Activated B cell treated with CpG ODN at 0.5 μM for 24 hours (primary cell): Measurements from ENCODE around the gene DCTPP1. TPM values are rescaled to one million over a fixed set of nuclear protein-coding genes. Genes with fewer than 3 reads are reported as not detected.
A peak's percentile ranks its signal among the peaks of the same experiment; 100 is the strongest.

ENCODE experiments used
- ATAC-seq: fragments of 200-7000 bp; cut with Tn5 transposase; one replicate; pipeline ENCODE4 v1.10.0; 2021; ENCODE audit warnings: low read depth, mild to moderate bottlenecking, moderate library complexity
- CTCF ChIA-PET: fragments of 350-600 bp; sonication (Branson Sonifier 250); formaldehyde crosslinking; loops from one replicate; lab custom pipeline; 2021; ENCODE audit warnings: antibody characterized with exemption; lab: Charles Lee
- POLR2A ChIA-PET: fragments of 350-600 bp; sonication (Branson Sonifier 250); formaldehyde crosslinking; loops from one replicate; lab custom pipeline; 2021; ENCODE audit warnings: antibody characterized with exemption; lab: Charles Lee
- DNase-seq: peaks from one replicate; pipeline ENCODE4 v3.0.0; 2022
- H3K27ac Mint-ChIP-seq: one replicate; pipeline ENCODE4 v1.8.0; 2020; ENCODE audit warnings: mixed read lengths
- H3K27me3 Mint-ChIP-seq: one replicate; pipeline ENCODE4 v1.8.0; 2021; ENCODE audit warnings: mixed read lengths
- H3K36me3 Mint-ChIP-seq: one replicate; pipeline ENCODE4 v1.8.0; 2021; ENCODE audit warnings: low read depth, mixed read lengths
- H3K4me1 Mint-ChIP-seq: one replicate; pipeline ENCODE4 v1.8.0; 2021; ENCODE audit warnings: mixed read lengths
- H3K4me3 Mint-ChIP-seq: one replicate; pipeline ENCODE4 v1.8.0; 2020; ENCODE audit warnings: mild to moderate bottlenecking, mixed read lengths
- H3K9me3 Mint-ChIP-seq: one replicate; pipeline ENCODE4 v1.8.0; 2020; ENCODE audit warnings: mixed read lengths
- CTCF ChIP-seq: fragments of 200-600 bp; IDR thresholded peaks from one replicate; pipeline ENCODE4 v1.8.0; 2022; ENCODE audit warnings: antibody characterized with exemption, mild to moderate bottlenecking
- intact Hi-C: fragments of 100-400 bp; cut with micrococcal nuclease; formaldehyde crosslinking; loops from one replicate; pipeline ENCODE4 v1.15.1; 2024
- total RNA-seq: library from RNA; stranded (reverse); gene quantifications from 2 replicates; pipeline ENCODE4 v1.2.3, GENCODE V29; 2022

Gene DCTPP1
- total RNA-seq, 1 donor from 2014 or later, result 66.7 TPM

- peaks cover 29% of the 10 kb centered on the region for H3K4me1 Mint-ChIP-seq
- POLR2A ChIA-PET, result interaction anchor here (0.6 to 3.7 kb wide), 33 partner anchors 10 to 343 kb away, joined by 3 to 37 read pairs (median 5); partner anchors contain the start of genes ALDOA, CD2BP2, CORO1A and DCTPP1
- H3K4me3 Mint-ChIP-seq, result peak overlapping the region; percentile 89
- H3K27me3 Mint-ChIP-seq, result no peaks in the 10 kb centered on the region
- TF ChIP-seq CTCF, result no peak
- peak overlapping the region; percentile 56 for H3K27ac Mint-ChIP-seq
- no peaks in the 10 kb centered on the region for H3K9me3 Mint-ChIP-seq
- CTCF ChIA-PET, result interaction anchor here (1.3 to 2.9 kb wide), 9 partner anchors 10 to 39 kb away, joined by 4 to 22 read pairs (median 7); partner anchors contain the start of genes DCTPP1, SEPTIN1 and ZNF48
- H3K36me3 Mint-ChIP-seq, result peaks cover 13% of the 10 kb centered on the region
- DNase-seq, result no peak
- ATAC-seq, result no peak
- intact Hi-C loops, result loop anchor here (1.0 to 10.0 kb wide), 9 partner anchors 13 to 343 kb away; partner anchors contain the start of genes ALDOA, DCTPP1, SEPTIN1 and TBC1D10B
These were observed 21.9 kb downstream of the DCTPP1 start for GRCh38 chr16:30407804-30408534.

GRCh38 chr16:30407102-30407803 is 22.6 kb downstream of the DCTPP1 start, which contains the start of gene ZNF771:
Gene ZNF771 (plus strand): TSS chr16:30407606. CDS start chr16:30408054, 448 bp downstream.
- ATAC-seq (peak; percentile 89), DNase-seq (peak; percentile 90)
- no peak for TF ChIP-seq CTCF
- Mint-ChIP-seq H3K4me3 (peak within 1 kb of the TSS; percentile 89), H3K4me1 (peaks cover 27% of the 10 kb centered on the region), H3K9me3 (no peaks in the 10 kb centered on the region), H3K27me3 (no peaks in the 10 kb centered on the region), H3K36me3 (peaks cover 13% of the 10 kb centered on the region), H3K27ac (peak within 1 kb of the TSS; percentile 90)
- ChIA-PET POLR2A (interaction anchor here (0.5 to 3.7 kb wide), 34 partner anchors 9 to 342 kb away, joined by 3 to 37 read pairs (median 5); partner anchors contain the start of genes ALDOA, CD2BP2, CORO1A and DCTPP1), CTCF (interaction anchor here (0.7 to 2.4 kb wide), 5 partner anchors 10 to 191 kb away, joined by 3 to 7 read pairs (median 5); partner anchors contain the start of genes DCTPP1 and ZNF48)
- intact Hi-C loops, result loop anchor here (1.0 to 10.0 kb wide), 9 partner anchors 12 to 342 kb away; partner anchors contain the start of genes ALDOA, DCTPP1, SEPTIN1 and TBC1D10B

- DNase-seq (no peak), ATAC-seq (peak; percentile 8)
- peaks cover 27% of the 10 kb centered on the region for H3K4me1 Mint-ChIP-seq
- peak overlapping the region; percentile 90 for H3K27ac Mint-ChIP-seq
- no peaks in the 10 kb centered on the region for H3K9me3 Mint-ChIP-seq
- intact Hi-C loops, result loop anchor here (1.0 to 10.0 kb wide), 9 partner anchors 11 to 342 kb away; partner anchors contain the start of genes ALDOA, DCTPP1, SEPTIN1 and TBC1D10B
- H3K4me3 Mint-ChIP-seq, result peak overlapping the region; percentile 89
- TF ChIP-seq CTCF, result no peak
- POLR2A ChIA-PET, result interaction anchor here (0.5 to 3.7 kb wide), 25 partner anchors 8 to 342 kb away, joined by 3 to 37 read pairs (median 6); partner anchors contain the start of genes ALDOA, CD2BP2, DCTPP1 and FBRS
- CTCF ChIA-PET, result interaction anchor here (0.7 to 2.4 kb wide), 5 partner anchors 10 to 192 kb away, joined by 3 to 7 read pairs (median 5); partner anchors contain the start of genes DCTPP1 and ZNF48
- H3K27me3 Mint-ChIP-seq, result peaks cover under 1% of the 10 kb centered on the region
- peaks cover 8% of the 10 kb centered on the region for H3K36me3 Mint-ChIP-seq
These were observed 23.1 kb downstream of the DCTPP1 start for GRCh38 chr16:30406795-30407101.

GRCh38 chr16:30401768-30402425 is 27.9 kb downstream of the DCTPP1 start:
- no peak for TF ChIP-seq CTCF
- Mint-ChIP-seq H3K4me1 (peaks cover 26% of the 10 kb centered on the region), H3K9me3 (no peaks in the 10 kb centered on the region), H3K4me3 (peak overlapping the region; percentile 45), H3K36me3 (peaks cover 19% of the 10 kb centered on the region), H3K27me3 (peaks cover 4% of the 10 kb centered on the region), H3K27ac (no peak overlapping the region)
- DNase-seq, result no peak
- ATAC-seq, result no peak
- intact Hi-C loops, result loop anchor here (2.0 to 10.0 kb wide), 2 partner anchors 15 to 337 kb away; partner anchors contain the start of gene ALDOA
- ChIA-PET CTCF (no interaction called here), POLR2A (interaction anchor here (0.8 to 1.8 kb wide), 6 partner anchors 16 to 212 kb away, joined by 3 to 5 read pairs (median 4); partner anchors contain the start of genes DCTPP1 and SEPTIN1)
